Stomach (tissue), 4 donors: Measurements from ENCODE around the gene LRRC49.

Experiments
- CTCF ChIP-seq, 7 experiments: fragments of 450-650 bp in 4 of 7; fragments of 200-600 bp in 3 of 7; sonication (generic) in 3 of 7; IDR thresholded peaks; one replicate each; pipeline ENCODE4 v1.5.1; 2016 to 2019; ENCODE audit warnings: antibody characterized with exemption in 7 of 7, control low read depth in 2 of 7, mild to moderate bottlenecking in 1 of 7
- POLR2A ChIP-seq, 4 donors: fragments of 450-650 bp; IDR thresholded peaks; one replicate each; pipeline ENCODE4 v1.6.1; 2016; ENCODE audit warnings: antibody characterized with exemption in 4 of 4, control low read depth in 2 of 4, mild to moderate bottlenecking in 1 of 4, moderate library complexity in 1 of 4

DNA sequence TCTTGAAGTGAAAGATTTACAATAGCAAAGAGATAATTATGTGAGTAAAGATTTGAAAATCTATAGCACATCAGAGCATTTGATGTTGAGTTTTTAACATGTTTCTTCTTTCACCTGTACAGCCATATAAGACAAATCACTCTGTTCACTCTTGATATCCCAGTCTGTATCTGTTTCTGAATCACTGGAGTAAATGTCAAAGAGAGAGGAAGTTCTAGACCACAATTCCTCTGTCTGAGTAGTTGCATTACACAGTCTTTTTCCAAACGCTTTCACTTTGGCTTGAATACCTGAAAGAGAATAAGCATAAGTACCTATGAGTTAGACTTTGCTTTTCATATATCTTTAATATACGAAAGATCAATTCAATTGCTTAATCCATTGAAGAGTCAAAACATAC is 10.3 kb upstream of the LRRC49 start:
- TF ChIP-seq POLR2A (IDR thresholded peaks at IDR 0.05) (no peak), CTCF (IDR thresholded peaks at IDR 0.05) (no peak)
